ENCODE measurements around the gene DYNC1LI1. TPM values are rescaled to one million over a fixed set of nuclear protein-coding genes. Genes with fewer than 3 reads are reported as not detected.

The DYNC1LI1 gene
- total and polyA plus RNA-seq, 5 experiments from 2014 or later: 14.7 to 34.0 (median 22.7) TPM

Small RNA genes within 50 kb of the gene (microRNA-seq; reads per million reads assigned to microRNA genes)
- not detected for gene MIR548AY (ENCODE audit: borderline microRNAs expressed)

Other genes starting within 250 kb of the DYNC1LI1 start
- 10 to 100 TPM; 46.4 to 48.8 TPM for gene CMTM7, start 179.0 kb downstream of the DYNC1LI1 start, total RNA-seq
- gene CMTM7, start 179.0 kb downstream of the DYNC1LI1 start, polyA plus RNA-seq: 100 to 1,000 TPM in 1 of 3 donors, 10 to 100 TPM in 2; 67.4 to 122 (median 98.5) TPM
- 10 to 100 TPM; 26.2 to 29.7 TPM for gene CMTM6, start 68.0 kb downstream of the DYNC1LI1 start, total RNA-seq
- 10 to 100 TPM; 36.2 to 61.4 (median 40.0) TPM for gene CMTM6, start 68.0 kb downstream of the DYNC1LI1 start, polyA plus RNA-seq
- gene CNOT10, start 114.3 kb upstream of the DYNC1LI1 start, total RNA-seq: 10 to 100 TPM; 50.3 to 52.9 TPM
- gene CNOT10, start 114.3 kb upstream of the DYNC1LI1 start, polyA plus RNA-seq: 10 to 100 TPM; 27.3 to 32.0 (median 29.9) TPM
- not detected for gene TRIM71, start 247.1 kb upstream of the DYNC1LI1 start, total RNA-seq
- not detected for gene TRIM71, start 247.1 kb upstream of the DYNC1LI1 start, polyA plus RNA-seq

Measured in naive thymus-derived CD8-positive, alpha-beta T cell (primary cell).